HL-60 (cell line): ENCODE results near the gene TPK1.

ENCODE experiments used
- DNase-seq, 2 experiments: peaks; one replicate each; pipeline ENCODE4 v3.0.0-alpha.2; 2010 to 2020; ENCODE audit warnings: low read depth in 1 of 2, low spot score in 1 of 2
- H3K27ac ChIP-seq: fragments of 250-450 bp; sonication (Bioruptor Pico); replicated peaks from 2 replicates; pipeline ENCODE4 v1.5.1; 2020; ENCODE audit warnings: mild to moderate bottlenecking, moderate library complexity
- H3K27me3 ChIP-seq: fragments of 250-450 bp; sonication (Bioruptor Pico); 2 replicates; pipeline ENCODE4 v1.5.1; 2021; ENCODE audit warnings: mild to moderate bottlenecking, moderate library complexity; ENCODE audit not compliant: insufficient read depth, poor library complexity, severe bottlenecking
- H3K4me3 ChIP-seq: replicated peaks from 2 replicates; pipeline ENCODE4 v1.5.1; 2011; ENCODE audit warnings: mild to moderate bottlenecking, control low read depth, low read length; ENCODE audit not compliant: insufficient read depth
- CTCF ChIP-seq: IDR thresholded peaks from one replicate; pipeline ENCODE4 v1.5.1; 2011; ENCODE audit warnings: low read length, control low read depth, inconsistent platforms; ENCODE audit not compliant: insufficient read depth
- GABPA ChIP-seq: IDR thresholded peaks from 2 replicates; pipeline ENCODE4 v1.6.1; 2012; ENCODE audit warnings: low read depth
- POLR2AphosphoS5 ChIP-seq: IDR thresholded peaks from 2 replicates; pipeline ENCODE4 v1.6.1; 2012; ENCODE audit warnings: low read depth
- REST ChIP-seq: IDR thresholded peaks from 2 replicates; pipeline ENCODE4 v1.6.1; 2012; ENCODE audit warnings: low read depth; ENCODE audit not compliant: insufficient replicate concordance
- SPI1 ChIP-seq: IDR thresholded peaks from 2 replicates; pipeline ENCODE4 v1.6.1; 2012; ENCODE audit warnings: low read depth, mild to moderate bottlenecking, borderline replicate concordance

TPK1 gene

GRCh38 chr7:144525956-144526355, 309.9 kb downstream of the TPK1 start:
- no peak for DNase-seq
- no peak overlapping the region for H3K4me3 ChIP-seq
- TF ChIP-seq GABPA (no peak), POLR2AphosphoS5 (no peak), REST (no peak), CTCF (no peak), SPI1 (no peak)
- no peak overlapping the region for H3K27ac ChIP-seq
- no peaks in the 10 kb centered on the region for H3K27me3 ChIP-seq

GRCh38 chr7:144524271-144524670, 311.6 kb downstream of the TPK1 start:
- TF ChIP-seq SPI1 (no peak), REST (no peak), POLR2AphosphoS5 (no peak), CTCF (no peak)
- no peak for DNase-seq
- H3K4me3 ChIP-seq, result no peak overlapping the region
- H3K27ac ChIP-seq, result no peak overlapping the region
- H3K27me3 ChIP-seq, result no peaks in the 10 kb centered on the region

- H3K4me3 ChIP-seq, result no peak overlapping the region
- no peak overlapping the region for H3K27ac ChIP-seq
- no peak for DNase-seq
- TF ChIP-seq CTCF (no peak), POLR2AphosphoS5 (no peak), GABPA (no peak)
- H3K27me3 ChIP-seq, result no peaks in the 10 kb centered on the region
Observed at GRCh38 chr7:144523621-144524020, 312.2 kb downstream of the TPK1 start.

- Histone ChIP-seq H3K27me3 (no peaks in the 10 kb centered on the region), H3K27ac (no peak overlapping the region), H3K4me3 (no peak overlapping the region)
- no peak for DNase-seq
- TF ChIP-seq POLR2AphosphoS5, result no peak
- TF ChIP-seq GABPA, result no peak
- TF ChIP-seq CTCF, result no peak
- no peak for TF ChIP-seq REST
- no peak for TF ChIP-seq SPI1
Observed at GRCh38 chr7:144519925-144520324, 315.9 kb downstream of the TPK1 start.
